ENCODE data around the gene PAPLN. TPM values are rescaled to one million over a fixed set of nuclear protein-coding genes. Genes with fewer than 3 reads are reported as not detected.

The PAPLN gene
- total RNA-seq, 4 donors from 2014 or later: 3.0 to 15.7 (median 11.0) TPM

GRCh38 chr14:73217411-73217810 is 19.9 kb upstream of the PAPLN start:
- H3K4me1 ChIP-seq: no peaks in the 10 kb centered on the region
- DNase-seq: no peak
- in situ Hi-C loops (cut with MboI; ENCODE audit: low pct_ligation_motif_present in 1 of 4, low pct_unique_long_range_greater_than_20kb in 1 of 4, low sequenced_read_pairs in 3 of 4): no loop called here
- no peak overlapping the region for H3K4me3 ChIP-seq
- intact Hi-C loops (cut with DNase I; ENCODE audit: low total_unique reads): no loop called here
- H3K27ac ChIP-seq: no peak overlapping the region
- TF ChIP-seq POLR2AphosphoS5 (IDR thresholded peaks at IDR 0.05) (no peak), EP300 (IDR thresholded peaks at IDR 0.05; ENCODE audit: low read depth) (no peak)
- WGBS, 2 donors (ENCODE audit: low coverage in 1 of 2): 91 to 100% methylated on average over 1 of the region's 1 CpG
- peaks cover 0 to 65% (median 30%) of the 10 kb centered on the region in 4 donors for H3K36me3 ChIP-seq
- H3K9me3 ChIP-seq: no peaks in the 10 kb centered on the region
- H3K27me3 ChIP-seq: no peaks in the 10 kb centered on the region

- in situ Hi-C loops (cut with MboI; ENCODE audit: low pct_ligation_motif_present in 1 of 4, low pct_unique_long_range_greater_than_20kb in 1 of 4, low sequenced_read_pairs in 3 of 4) (no loop called here), intact Hi-C loops (cut with DNase I; ENCODE audit: low total_unique reads) (no loop called here)
- no peak overlapping the region for H3K27ac ChIP-seq
- DNase-seq: no peak
- peaks cover 0 to 46% (median 22%) of the 10 kb centered on the region in 4 donors for H3K36me3 ChIP-seq
- WGBS, 2 donors (ENCODE audit: low coverage in 1 of 2): 85 to 93% methylated on average over 3 to 4 of the region's 4 CpGs
- H3K4me3 ChIP-seq: no peak overlapping the region
- H3K4me1 ChIP-seq: peaks cover 0 to 8% (median 0%) of the 10 kb centered on the region in 4 donors
- TF ChIP-seq POLR2A (IDR thresholded peaks at IDR 0.05) (no peak), CTCF (IDR thresholded peaks at IDR 0.05) (no peak), POLR2AphosphoS5 (IDR thresholded peaks at IDR 0.05) (no peak), EP300 (IDR thresholded peaks at IDR 0.05; ENCODE audit: low read depth) (no peak)
- no peaks in the 10 kb centered on the region for H3K27me3 ChIP-seq
- H3K9me3 ChIP-seq: no peaks in the 10 kb centered on the region
These were observed 17.2 kb upstream of the PAPLN start for GRCh38 chr14:73220061-73220460.

- intact Hi-C loops (cut with DNase I; ENCODE audit: low total_unique reads): no loop called here
- WGBS, 2 donors (ENCODE audit: low coverage in 1 of 2): 83 to 97% methylated on average over 4 to 5 of the region's 5 CpGs
- Histone ChIP-seq H3K9me3 (no peaks in the 10 kb centered on the region), H3K4me1 (peaks cover 0 to 8% (median 0%) of the 10 kb centered on the region in 4 donors), H3K4me3 (no peak overlapping the region), H3K27ac (no peak overlapping the region), H3K27me3 (no peaks in the 10 kb centered on the region), H3K36me3 (peaks cover 0 to 44% (median 21%) of the 10 kb centered on the region in 4 donors)
- no peak for DNase-seq
- TF ChIP-seq POLR2AphosphoS5 (IDR thresholded peaks at IDR 0.05) (no peak), POLR2A (IDR thresholded peaks at IDR 0.05) (no peak), EP300 (IDR thresholded peaks at IDR 0.05; ENCODE audit: low read depth) (no peak), CTCF (IDR thresholded peaks at IDR 0.05) (no peak)
- in situ Hi-C loops (cut with MboI; ENCODE audit: low pct_ligation_motif_present in 1 of 4, low pct_unique_long_range_greater_than_20kb in 1 of 4, low sequenced_read_pairs in 3 of 4): no loop called here
These were observed 16.7 kb upstream of the PAPLN start for GRCh38 chr14:73220634-73221033.

GRCh38 chr14:73221945-73222344 is 15.4 kb upstream of the PAPLN start:
- DNase-seq: no peak
- TF ChIP-seq CTCF (IDR thresholded peaks at IDR 0.05): no peak
- no peak for TF ChIP-seq POLR2AphosphoS5 (IDR thresholded peaks at IDR 0.05)
- TF ChIP-seq POLR2A (IDR thresholded peaks at IDR 0.05): no peak
- no peak for TF ChIP-seq EP300 (IDR thresholded peaks at IDR 0.05; ENCODE audit: low read depth)
- in situ Hi-C loops (cut with MboI; ENCODE audit: low pct_ligation_motif_present in 1 of 4, low pct_unique_long_range_greater_than_20kb in 1 of 4, low sequenced_read_pairs in 3 of 4): no loop called here
- Histone ChIP-seq H3K4me1 (peaks cover 0 to 8% (median 0%) of the 10 kb centered on the region in 4 donors), H3K4me3 (no peak overlapping the region), H3K27me3 (no peaks in the 10 kb centered on the region), H3K27ac (no peak overlapping the region), H3K9me3 (no peaks in the 10 kb centered on the region), H3K36me3 (peaks cover 0 to 34% (median 15%) of the 10 kb centered on the region in 4 donors)
- 73 to 84% methylated on average over 2 of the region's 2 CpGs for WGBS, 2 donors (ENCODE audit: low coverage in 1 of 2)
- intact Hi-C loops (cut with DNase I; ENCODE audit: low total_unique reads): no loop called here

GRCh38 chr14:73223049-73223448 is 14.3 kb upstream of the PAPLN start:
- intact Hi-C loops (cut with DNase I; ENCODE audit: low total_unique reads) (no loop called here), in situ Hi-C loops (cut with MboI; ENCODE audit: low pct_ligation_motif_present in 1 of 4, low pct_unique_long_range_greater_than_20kb in 1 of 4, low sequenced_read_pairs in 3 of 4) (no loop called here)
- WGBS, 2 donors (ENCODE audit: low coverage in 1 of 2): 55 to 68% methylated on average over 2 to 5 of the region's 5 CpGs
- no peak for DNase-seq
- Histone ChIP-seq H3K36me3 (peaks cover 0 to 23% (median 10%) of the 10 kb centered on the region in 4 donors), H3K4me1 (peaks cover 0 to 11% (median 1%) of the 10 kb centered on the region in 4 donors), H3K27ac (no peak overlapping the region), H3K27me3 (no peaks in the 10 kb centered on the region), H3K9me3 (no peaks in the 10 kb centered on the region), H3K4me3 (no peak overlapping the region)
- no peak for TF ChIP-seq EP300 (IDR thresholded peaks at IDR 0.05; ENCODE audit: low read depth)
- no peak for TF ChIP-seq POLR2AphosphoS5 (IDR thresholded peaks at IDR 0.05)
- no peak for TF ChIP-seq POLR2A (IDR thresholded peaks at IDR 0.05)
- no peak for TF ChIP-seq CTCF (IDR thresholded peaks at IDR 0.05)
